ENCODE data around the gene LCAT. TPM values are rescaled to one million over a fixed set of nuclear protein-coding genes. Genes with fewer than 3 reads are reported as not detected.

LCAT gene
- total RNA-seq, 6 experiments from 2014 or later: 29.4 to 207 (median 137) TPM

DNA sequence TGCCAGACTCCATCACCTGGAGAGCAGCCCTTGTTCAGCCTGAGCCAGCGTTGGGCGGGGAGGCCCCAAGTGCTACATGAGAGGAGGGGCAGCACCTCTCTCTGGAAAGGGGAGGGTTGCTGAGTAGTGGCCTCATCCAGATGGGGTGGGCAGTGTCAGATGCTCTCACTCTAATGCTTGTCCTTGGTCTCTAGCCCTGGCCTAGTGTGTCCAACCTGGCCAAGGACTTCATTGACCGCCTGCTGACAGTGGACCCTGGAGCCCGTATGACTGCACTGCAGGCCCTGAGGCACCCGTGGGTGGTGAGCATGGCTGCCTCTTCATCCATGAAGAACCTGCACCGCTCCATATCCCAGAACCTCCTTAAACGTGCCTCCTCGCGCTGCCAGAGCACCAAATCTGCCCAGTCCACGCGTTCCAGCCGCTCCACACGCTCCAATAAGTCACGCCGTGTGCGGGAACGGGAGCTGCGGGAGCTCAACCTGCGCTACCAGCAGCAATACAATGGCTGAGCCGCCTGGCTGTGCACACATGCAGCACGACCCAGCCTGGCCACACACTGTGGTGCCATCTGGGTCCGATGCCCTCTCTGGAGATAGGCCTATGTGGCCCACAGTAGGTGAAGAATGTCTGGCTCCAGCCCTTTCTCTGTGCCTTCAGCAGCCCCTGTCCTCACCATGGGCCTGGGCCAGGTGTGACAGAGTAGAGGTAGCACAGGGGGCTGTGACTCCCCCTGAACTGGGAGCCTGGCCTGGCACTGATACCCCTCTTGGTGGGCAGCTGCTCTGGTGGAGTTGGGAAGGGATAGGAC is 16.6 kb downstream of the LCAT start:
- 88% methylated on average over 13 of the region's 22 CpGs for WGBS (ENCODE audit: insufficient coverage, low coverage, low lambda C conversion rate, missing lambda C conversion rate)
- TF ChIP-seq, protein P1, sequence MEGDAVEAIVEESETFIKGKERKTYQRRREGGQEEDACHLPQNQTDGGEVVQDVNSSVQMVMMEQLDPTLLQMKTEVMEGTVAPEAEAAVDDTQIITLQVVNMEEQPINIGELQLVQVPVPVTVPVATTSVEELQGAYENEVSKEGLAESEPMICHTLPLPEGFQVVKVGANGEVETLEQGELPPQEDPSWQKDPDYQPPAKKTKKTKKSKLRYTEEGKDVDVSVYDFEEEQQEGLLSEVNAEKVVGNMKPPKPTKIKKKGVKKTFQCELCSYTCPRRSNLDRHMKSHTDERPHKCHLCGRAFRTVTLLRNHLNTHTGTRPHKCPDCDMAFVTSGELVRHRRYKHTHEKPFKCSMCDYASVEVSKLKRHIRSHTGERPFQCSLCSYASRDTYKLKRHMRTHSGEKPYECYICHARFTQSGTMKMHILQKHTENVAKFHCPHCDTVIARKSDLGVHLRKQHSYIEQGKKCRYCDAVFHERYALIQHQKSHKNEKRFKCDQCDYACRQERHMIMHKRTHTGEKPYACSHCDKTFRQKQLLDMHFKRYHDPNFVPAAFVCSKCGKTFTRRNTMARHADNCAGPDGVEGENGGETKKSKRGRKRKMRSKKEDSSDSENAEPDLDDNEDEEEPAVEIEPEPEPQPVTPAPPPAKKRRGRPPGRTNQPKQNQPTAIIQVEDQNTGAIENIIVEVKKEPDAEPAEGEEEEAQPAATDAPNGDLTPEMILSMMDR (IDR thresholded peaks at IDR 0.05): no peak
- no peak for TF ChIP-seq POLR2A (IDR thresholded peaks at IDR 0.05)
- H3K36me3 ChIP-seq: peaks cover 0 to 3% (median 0%) of the 10 kb centered on the region in 4 donors
- H3K4me3 ChIP-seq: no peak overlapping the region
- no peak overlapping the region for H3K27ac ChIP-seq
- intact Hi-C loops (cut with DNase I): loop anchor here (5.0 to 10.0 kb wide), 3 partner anchors 40 to 103 kb away; partner anchors contain the start of gene NRN1L (in 1 of the 2)
- no peaks in the 10 kb centered on the region for H3K27me3 ChIP-seq
- H3K9me3 ChIP-seq: no peaks in the 10 kb centered on the region
- DNase-seq (no peak), ATAC-seq (no peak)
- H3K4me1 ChIP-seq: no peaks in the 10 kb centered on the region

DNA sequence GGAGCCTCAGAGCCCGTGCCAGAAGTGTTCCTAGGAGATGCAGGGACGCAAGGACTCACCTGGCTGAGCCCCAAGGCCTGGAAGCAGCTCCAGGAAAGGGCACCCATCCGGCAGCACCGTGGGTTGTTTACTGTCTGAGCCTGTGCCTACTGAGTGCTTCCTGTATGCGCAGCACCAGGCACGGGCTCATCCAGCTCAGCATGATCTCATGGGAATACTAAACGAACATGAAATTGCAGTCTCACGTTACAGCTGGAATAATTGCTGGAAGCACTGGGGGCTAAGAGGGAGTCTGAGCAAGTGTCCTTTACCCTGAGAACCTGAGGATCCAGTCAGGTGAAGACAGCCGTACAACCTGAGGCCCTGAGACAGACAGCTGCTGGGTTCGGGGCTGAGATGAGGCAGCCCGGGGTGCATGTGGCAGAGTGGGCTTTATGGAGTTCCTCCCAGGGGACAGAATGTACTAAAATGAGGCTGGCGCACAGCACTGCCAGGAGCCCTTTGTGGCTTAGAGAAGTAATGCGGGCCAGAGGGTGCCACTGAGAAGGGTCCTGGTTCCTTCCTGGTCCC is 17.7 kb downstream of the LCAT start:
- no peak for DNase-seq
- H3K4me3 ChIP-seq: no peak overlapping the region
- no peak overlapping the region for H3K27ac ChIP-seq
- TF ChIP-seq, protein P1 (IDR thresholded peaks at IDR 0.05): no peak
- TF ChIP-seq POLR2A (IDR thresholded peaks at IDR 0.05): no peak
- H3K36me3 ChIP-seq: peaks cover 0 to 3% (median 0%) of the 10 kb centered on the region in 4 donors
- no peaks in the 10 kb centered on the region for H3K9me3 ChIP-seq
- no peaks in the 10 kb centered on the region for H3K27me3 ChIP-seq
- intact Hi-C loops (cut with DNase I): loop anchor here (5.0 to 10.0 kb wide), 3 partner anchors 39 to 101 kb away; partner anchors contain the start of gene NRN1L (in 1 of the 2)
- no peaks in the 10 kb centered on the region for H3K4me1 ChIP-seq
- no peak for ATAC-seq
- WGBS (ENCODE audit: insufficient coverage, low coverage, low lambda C conversion rate, missing lambda C conversion rate): 53% methylated on average over 3 of the region's 13 CpGs

DNA sequence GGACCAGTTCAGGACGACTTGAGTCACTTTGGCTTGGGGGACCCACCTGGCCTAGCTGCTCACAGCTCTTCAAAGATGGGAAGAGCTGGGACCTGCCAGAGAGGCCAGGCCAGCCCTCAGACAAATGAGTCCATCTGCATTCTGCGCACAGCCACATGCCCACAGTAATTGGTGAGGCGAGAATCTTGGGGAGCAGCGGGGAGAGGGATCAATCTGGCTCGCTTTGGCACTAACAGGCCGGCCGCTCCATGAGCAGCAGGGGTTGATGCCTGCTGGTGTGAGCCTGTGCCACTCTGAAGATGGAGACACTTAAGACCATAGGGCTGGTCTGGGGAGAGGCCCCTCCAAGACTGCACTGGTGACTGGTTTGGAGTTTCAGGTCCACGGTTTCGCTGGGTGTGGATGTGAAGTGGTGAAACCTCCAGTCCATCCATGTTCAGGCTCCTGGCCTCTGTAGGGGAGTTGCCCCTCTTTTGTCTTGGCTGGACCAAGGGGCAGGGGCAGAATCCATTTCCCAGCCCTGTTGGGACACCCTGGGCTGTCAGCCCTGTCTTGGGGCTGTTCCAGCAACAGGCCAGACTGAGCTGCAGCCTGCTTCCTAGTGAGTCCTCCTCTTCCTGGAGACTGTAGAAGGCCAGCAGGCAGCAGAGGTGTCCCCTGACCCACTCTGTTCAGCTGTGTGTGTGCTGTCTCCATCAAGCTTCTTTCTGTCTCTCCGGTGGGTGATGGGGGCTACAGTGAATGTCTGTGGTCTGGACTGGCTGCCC is 19.6 kb downstream of the LCAT start:
- Histone ChIP-seq H3K36me3 (peaks cover 0 to 3% (median 0%) of the 10 kb centered on the region in 4 donors), H3K9me3 (no peaks in the 10 kb centered on the region), H3K4me3 (no peak overlapping the region), H3K4me1 (no peaks in the 10 kb centered on the region), H3K27ac (no peak overlapping the region), H3K27me3 (no peaks in the 10 kb centered on the region)
- WGBS (ENCODE audit: insufficient coverage, low coverage, low lambda C conversion rate, missing lambda C conversion rate): no CpG with 5 or more reads among the region's 10 CpGs
- ATAC-seq (peak in 1 of 4 donors; percentile 18), DNase-seq (no peak)
- intact Hi-C loops (cut with DNase I): loop anchor here in 1 of 2 donors (10.0 kb wide), 1 partner anchor 100 kb away; no protein-coding TSS in a partner anchor
- no peak for TF ChIP-seq POLR2A (IDR thresholded peaks at IDR 0.05)
- TF ChIP-seq, protein P1 (IDR thresholded peaks at IDR 0.05): no peak

DNA sequence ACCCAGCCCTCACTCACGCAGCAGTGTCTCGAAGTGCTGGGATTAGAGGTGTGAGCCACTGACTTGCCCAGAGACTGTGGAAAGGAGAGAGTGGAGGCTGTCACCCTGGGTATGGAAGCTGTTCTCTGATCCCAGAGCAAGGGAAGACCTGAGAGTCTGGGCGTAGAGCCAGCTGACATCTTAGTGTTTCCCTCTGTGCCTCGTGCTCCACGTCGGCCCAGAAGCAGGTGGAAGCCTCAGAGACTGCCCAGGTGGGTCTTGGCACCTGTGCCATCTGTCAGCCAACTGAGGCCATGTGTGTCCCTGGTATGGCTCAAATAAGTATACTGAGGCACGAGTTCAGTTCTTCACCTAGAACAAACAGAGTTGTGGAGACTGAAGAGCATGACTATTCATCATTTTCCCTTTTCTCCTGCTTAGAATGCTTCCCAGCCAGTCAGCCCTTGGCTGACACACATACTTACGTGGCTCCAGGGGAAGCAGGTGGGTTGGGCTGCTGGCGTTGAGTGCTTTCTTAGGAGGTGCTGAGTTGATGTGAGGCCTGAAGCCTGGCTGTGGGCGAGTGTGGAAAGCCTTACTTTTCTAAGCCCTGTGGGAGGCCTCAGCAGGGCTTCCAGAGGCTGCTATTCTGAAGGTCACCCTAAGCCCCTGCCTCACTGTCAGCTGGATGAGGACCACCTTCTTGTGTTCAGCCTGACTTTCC is 20.4 kb downstream of the LCAT start:
- Histone ChIP-seq H3K27me3 (no peaks in the 10 kb centered on the region), H3K4me3 (no peak overlapping the region), H3K9me3 (no peaks in the 10 kb centered on the region), H3K36me3 (peaks cover 0 to 3% (median 0%) of the 10 kb centered on the region in 4 donors), H3K4me1 (no peaks in the 10 kb centered on the region), H3K27ac (no peak overlapping the region)
- intact Hi-C loops (cut with DNase I): loop anchor here in 1 of 2 donors (10.0 kb wide), 1 partner anchor 99 kb away; no protein-coding TSS in a partner anchor
- ATAC-seq (peak in 1 of 4 donors; percentile 17), DNase-seq (no peak)
- no peak for TF ChIP-seq POLR2A (IDR thresholded peaks at IDR 0.05)
- TF ChIP-seq, protein P1 (IDR thresholded peaks at IDR 0.05): no peak
- 43% methylated on average over 3 of the region's 10 CpGs for WGBS (ENCODE audit: insufficient coverage, low coverage, low lambda C conversion rate, missing lambda C conversion rate)

Data from right lobe of liver (tissue), 6 donors.